ENCODE measurements around the gene WDR76.
A peak's percentile ranks its signal among the peaks of the same experiment; 100 is the strongest.

The WDR76 gene

DNA sequence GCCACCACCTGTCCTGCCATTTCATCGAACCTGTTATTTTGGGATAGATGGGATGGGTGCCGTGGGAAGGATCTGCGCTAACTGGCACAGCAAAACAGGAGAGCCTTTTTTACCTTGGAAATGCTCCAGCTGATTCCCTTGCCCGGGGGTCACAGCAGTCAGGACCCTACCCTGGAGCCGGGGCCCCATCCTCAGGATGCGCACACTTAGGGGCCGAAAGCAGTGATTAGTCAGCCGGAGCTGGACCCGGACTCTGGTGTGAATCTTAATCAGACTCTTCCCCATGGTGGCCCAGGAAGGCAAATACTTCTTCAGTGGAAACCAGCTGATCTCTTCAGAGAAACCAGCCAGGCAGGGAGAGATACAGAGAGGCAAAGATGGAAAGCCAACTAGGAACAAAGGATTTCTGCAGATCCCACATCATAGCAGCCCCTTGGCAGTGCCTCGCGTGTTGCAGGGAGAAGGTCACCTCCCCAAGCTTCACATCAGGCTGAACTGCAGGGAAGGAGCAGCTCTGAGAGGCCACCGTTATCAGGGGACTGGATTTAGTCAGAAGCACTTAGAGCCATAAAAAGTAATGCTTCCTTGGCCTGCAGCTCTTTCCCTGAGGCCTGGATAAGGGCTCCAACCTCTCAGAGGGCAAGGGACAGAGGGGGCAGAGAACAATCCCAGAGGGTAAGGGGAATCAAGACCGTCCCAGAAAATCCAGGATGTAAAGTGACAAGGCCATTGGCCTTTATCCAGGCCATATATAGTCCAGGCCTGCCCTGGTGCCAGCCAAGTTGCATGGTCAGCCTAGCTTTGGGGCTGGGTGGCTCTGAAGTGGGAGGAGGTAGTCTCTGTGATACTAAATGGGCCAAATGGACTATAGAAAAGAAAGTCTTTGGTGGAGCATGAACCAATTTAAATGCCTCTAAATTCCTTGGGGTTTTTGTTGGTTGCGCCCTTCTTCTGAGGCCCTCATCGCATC, 52.9 kb downstream of the WDR76 start:
- DNase-seq: no peak

DNA sequence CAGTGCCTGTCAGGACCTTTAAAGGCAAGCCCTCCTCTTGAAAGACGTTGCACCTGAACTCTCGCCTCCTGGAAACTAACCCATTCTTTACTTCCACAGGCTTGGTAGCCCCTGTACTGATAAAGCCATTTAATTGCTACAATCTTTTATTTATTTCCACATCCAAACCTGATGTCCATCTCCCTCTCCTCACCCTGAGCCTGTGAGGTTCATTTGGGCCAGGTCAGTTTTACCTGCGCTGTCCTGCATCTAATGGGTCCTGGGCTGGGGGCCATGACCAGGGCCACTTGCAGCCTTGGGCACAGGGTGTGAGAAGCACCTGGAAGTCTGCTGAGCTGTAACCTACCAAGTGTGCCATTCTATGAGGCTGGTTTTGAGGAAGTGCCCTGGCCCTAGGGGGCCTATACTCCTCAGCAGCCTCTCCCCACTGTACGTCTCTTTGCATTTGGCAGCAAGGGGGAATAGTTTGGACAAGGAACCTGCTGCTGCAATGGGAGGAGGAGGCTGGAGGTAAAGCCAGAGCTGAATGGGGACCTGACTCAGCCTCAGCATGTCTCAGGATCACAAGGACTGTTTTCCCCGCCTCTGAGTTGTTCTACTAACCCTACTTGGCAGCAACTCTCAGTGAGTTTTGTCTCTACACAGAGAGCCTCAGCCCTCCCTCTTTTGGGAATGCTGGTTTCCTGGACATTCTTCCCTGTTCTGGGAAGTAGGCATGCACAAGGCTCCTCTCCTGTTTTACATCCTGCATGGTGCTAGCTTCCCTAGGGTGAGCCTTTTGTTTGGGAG, 53.8 kb downstream of the WDR76 start:
- DNase-seq: no peak

DNA sequence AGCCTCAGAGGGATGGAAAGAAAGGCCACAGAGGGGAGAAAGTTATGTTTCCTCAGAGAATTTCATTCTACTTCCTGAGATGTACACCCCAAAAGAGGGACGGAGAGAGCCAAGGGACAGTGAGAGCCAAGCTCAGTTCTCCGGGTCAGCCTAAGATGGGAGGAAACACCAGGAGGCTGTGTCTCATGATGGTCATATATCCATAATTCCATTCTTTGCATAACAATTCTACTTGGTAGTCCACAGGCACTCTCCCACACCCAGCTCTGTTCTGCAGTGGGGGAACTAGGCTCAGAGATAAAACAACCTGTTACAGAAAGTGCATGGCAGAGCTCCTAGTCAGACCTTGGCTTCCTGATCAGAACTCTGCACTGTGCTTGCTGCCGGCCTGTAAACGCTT, 54.4 kb downstream of the WDR76 start:
- no peak for DNase-seq

DNA sequence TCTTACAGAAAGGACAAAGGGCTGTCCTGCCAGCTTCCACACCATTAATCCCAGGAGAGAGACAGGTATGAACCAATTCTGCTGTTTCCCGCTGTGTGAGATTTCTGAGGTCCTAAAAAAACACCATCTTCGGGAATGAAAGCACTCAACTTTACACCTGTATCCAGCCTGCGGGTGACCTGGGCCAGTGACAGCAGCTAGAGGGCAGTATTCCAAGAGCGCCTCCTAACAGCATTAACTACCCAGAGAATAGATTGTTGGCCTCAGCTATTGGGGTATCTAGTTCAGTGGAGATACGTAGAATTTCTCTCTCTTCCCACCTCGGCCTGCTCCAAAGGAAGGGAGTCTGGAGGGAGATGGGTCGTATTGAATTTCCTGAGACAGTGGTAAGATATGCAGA, 55.1 kb downstream of the WDR76 start:
- no peak for DNase-seq

DNA sequence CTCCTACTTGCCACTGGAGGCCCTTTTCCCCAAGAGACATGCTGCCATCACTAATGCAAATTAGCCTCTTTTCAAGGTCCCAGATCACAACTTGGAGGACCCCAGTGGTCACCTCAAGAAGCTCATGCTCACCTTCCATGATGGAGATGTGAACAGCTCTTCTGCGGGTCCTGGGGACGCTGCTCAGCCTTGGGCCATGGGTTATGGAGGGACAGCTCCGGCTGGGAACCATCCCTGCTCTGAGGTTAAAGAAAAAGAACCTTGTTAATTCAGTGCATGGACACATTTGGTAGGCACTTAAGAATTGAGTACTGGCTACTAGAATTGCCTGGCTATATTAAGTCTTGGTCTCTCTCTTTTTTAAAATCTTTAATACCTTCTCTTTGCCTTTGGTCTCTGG, 56.8 kb downstream of the WDR76 start:
- no peak for DNase-seq

DNA sequence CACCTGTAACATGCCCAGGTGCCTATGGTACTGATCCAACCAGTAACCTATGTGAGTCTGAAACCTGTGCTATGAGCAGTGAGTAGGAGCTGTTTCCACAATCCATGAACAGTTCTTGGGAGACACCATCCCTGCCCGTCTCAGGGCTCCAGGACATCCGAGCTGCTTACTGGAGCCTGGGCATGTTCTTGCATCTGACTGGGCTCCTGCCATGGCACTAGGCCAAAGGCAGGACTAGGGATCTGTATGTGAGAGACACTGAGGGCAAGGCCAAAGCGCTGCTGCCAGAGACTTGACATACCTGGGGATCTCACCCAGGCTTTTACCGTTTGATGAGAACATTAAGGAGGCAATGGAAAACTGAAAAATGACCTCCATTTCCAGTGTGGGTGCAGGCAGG, 59.8 kb downstream of the WDR76 start:
- DNase-seq: no peak

DNA sequence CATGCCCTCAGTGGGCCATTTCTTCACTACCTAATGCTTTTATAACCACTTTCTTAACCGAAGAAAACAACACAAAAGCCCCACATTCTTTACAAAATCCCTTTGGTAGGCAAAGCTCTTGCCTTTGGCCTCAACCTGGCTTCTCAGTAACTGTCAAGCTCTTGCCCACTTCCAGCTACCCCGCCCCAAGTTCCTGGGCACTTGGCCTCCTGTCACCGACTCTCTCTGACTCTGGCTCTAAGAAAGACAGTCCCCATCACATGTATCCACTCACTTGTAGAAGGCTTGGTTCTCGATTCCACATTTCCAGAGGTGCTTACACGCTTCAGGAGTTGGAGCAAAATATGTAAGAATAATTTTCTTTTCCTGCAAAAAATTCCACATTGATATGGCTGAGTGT, 61.1 kb downstream of the WDR76 start:
- no peak for DNase-seq

DNA sequence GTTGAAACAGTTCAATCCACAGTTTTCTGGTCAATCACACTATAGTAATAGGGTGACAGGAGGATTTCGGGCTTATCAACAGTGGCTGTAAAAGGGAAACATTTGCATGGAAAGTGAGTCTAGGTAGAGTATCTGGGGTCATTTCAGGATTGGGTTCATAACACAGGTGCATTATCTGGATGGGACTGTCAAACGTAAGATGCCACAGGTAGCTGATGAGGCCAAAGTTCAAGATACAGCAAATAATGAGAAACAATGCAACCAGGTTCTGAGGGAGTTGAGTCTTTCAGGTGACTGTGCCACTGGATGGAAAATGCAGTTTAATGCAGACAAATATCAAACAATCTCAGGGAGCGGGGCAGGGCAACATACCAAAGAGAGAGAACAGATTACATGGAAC, 62.2 kb downstream of the WDR76 start:
- no peak for DNase-seq

DNA sequence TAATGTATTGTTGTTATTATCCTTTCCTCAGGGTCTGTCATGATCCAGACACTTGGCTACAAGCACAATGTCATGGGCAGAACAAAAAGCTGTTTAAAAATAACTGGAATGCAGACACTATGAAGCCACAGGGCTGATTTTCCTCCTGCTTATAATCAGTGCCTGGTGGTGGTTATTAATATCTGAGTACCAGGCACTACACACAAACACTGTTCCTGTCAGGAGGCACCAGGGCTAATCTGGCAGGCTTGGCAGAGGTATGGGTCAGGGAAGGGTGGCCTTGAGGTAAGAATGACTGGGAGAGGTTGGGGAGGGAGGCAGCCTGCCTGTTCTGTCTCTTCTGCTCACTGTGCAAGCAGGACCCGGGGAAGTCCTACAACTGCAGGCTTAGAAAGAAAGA, 67.2 kb downstream of the WDR76 start:
- DNase-seq: no peak

DNA sequence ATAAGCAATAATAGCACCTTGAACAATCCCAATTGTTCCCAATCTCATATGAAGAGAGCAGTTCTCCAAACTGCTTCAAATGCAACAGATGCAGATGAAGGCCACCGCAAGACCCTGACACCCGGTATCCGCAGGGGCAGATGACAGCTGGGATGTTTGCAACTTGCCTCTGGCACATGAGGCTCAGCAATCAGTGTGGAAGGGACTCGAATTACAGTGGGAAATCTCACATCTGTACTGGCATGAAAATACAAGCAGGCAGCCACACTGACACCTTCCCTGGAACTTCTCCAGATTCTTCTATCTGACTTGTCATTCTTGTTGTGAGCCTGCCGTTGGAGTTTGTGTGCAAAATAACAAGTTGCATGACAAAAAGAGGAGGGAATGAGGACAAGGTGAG, 68.8 kb downstream of the WDR76 start:
- no peak for DNase-seq

DNA sequence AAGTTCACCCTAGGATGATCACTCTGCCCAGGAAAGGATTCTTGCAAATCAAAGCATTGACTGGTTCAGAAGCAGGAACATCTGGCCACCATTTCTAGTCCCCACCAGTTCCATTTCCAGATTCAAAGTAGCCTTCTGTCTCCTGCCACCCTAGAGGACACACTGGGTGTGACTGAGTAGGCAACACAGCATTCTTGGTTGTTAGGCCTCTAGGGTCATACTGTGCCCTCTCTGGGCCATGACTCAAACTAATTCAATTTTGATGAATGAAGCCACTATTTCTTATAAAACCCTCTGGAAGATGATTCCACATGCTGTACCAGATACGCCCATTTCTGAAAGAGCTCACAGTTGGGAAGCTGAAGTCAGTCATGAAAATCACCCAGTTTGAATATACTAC, 69.7 kb downstream of the WDR76 start:
- no peak for DNase-seq

DNA sequence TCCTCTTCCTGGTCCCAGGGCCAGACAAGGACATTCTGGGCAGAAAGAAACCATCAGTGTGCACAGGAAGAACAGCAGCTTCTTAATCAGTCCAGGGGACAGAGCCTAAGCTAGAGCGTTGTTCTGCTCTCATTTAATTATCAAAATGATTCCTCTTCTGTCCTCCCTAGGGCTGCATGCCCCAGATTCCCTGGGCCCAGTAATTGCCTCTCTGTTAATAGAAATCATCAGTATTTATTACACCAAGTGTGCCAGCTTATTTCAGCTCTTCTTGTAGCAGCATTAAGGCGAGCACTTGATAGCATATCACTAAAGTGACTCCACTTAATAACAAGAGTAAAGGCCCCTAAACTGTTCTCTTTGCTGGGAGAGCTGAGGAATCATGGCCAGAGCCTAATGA, 72.1 kb downstream of the WDR76 start:
- DNase-seq: no peak

DNA sequence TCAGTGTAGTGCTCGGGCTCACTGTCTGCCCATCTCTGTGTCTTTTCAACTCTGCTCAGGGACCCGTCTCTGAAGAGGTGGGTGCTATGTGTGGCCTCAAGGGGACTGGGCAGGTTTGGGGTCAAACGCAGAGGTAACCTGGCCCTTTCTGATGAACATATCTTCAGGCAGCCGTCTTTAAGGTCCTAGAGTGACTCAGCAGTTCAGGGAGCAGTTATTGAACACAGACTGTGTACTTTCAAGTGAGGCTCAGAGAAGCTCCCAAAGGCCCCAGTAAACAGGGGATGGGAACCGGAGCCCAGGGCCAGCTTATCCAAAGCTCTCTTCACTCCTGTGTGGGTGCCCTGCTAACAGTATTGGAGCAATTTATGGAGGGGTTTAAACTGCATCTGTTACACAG, 73.1 kb downstream of the WDR76 start:
- no peak for DNase-seq

DNA sequence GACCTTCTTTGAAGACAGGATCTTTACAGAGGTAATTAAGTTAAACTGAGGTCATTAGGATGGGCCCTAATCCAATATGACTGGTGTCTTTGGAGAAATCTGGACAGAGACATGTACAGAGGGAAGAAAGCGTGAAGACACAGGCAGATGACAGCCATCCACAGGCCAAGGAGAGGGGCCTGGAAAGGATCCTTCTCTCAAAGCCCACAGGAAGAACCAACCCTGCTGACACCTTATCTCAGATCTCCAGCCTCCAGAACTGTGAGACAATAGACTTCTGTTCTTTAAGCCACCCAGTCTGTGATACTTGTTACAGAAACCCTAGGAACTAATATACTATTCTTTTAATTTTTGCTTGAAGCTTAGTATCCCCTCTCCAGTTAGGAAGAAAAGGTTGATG, 74.2 kb downstream of the WDR76 start:
- DNase-seq: no peak

DNA sequence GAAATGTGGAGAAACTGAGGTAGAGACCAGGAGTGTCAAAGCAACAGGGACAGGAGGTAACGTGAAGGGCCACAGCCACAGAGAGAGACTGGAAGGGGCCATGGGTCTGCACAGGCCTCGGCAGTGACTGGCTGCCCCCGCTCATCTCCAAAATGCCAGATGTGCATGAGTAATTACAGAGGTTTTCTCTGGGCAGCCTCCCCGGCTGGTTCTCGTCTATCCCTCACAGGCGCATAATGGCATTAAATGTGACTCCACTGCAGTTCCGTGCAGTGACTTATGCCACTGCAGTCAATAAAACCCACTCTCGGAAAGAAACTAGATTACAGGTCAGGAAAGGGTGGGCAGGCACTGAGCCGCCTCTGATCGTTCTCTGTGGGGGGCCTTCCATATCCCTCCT, 74.7 kb downstream of the WDR76 start:
- no peak for DNase-seq

DNA sequence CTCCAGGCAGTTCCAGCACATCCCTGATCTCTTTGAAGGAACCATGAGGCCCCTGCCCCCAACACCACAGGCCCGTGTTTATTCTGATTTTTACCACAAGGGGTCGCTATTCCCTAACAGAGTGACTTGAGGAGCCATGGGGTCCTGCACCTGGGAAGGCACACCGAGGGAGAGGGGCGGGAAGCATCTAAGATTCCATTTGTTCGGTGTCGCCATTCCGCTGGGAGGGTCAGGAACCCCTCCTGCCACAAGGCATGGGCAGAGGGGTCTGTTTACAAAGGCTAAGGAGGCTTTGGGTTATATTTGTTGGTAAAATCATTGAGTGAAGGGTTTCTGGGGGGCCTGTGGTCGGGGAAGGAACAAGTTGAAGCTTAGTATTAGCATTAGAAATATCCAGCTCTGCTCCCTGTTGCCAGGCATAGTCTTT, 77.1 kb downstream of the WDR76 start:
- DNase-seq: peak; percentile 61

DNA sequence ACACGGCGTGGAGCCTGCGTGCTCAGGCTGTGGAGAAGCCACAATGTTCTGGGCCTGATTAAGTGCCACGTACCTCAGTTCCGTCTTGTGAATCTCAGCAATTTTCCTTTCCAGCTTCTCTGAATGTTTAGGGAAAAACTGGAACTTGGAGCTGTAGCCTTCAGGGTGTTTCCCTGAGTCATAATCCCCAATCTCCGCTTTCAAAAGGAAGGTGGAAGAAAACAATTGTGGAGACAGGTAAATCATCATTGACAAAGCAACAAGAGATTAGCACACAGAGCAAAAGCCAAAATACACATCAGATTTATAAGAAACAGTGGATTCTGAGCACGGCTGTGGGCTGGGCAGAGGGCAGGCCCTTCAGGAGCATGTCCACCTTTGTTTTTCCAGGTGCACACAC, 79.0 kb downstream of the WDR76 start:
- no peak for DNase-seq

DNA sequence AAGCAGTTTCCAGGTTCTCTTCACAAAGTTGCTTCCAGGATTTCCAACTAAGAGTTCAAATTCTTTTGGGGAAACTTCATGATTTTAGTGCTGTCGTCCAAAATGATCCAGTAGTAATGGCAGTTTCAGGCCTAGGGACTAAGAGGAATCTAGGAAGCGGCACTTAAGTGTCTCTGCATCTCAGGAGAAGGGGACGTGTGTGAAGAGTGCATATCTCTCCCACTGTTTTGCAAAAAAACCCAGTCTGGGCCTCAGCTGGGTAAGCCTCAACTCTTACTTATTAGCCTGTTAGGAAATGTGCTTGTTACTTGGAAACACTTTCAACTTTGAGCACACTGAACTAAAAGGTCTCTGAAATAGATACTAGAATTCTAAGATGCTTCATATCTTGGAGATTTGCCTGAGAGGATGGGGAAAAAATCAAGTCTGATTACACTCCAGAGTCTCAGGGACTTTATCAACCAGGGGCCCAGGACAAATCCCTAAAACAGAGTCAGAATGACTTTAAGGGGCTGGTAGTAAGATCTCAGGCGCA, 81.8 kb downstream of the WDR76 start:
- no peak for DNase-seq

DNA sequence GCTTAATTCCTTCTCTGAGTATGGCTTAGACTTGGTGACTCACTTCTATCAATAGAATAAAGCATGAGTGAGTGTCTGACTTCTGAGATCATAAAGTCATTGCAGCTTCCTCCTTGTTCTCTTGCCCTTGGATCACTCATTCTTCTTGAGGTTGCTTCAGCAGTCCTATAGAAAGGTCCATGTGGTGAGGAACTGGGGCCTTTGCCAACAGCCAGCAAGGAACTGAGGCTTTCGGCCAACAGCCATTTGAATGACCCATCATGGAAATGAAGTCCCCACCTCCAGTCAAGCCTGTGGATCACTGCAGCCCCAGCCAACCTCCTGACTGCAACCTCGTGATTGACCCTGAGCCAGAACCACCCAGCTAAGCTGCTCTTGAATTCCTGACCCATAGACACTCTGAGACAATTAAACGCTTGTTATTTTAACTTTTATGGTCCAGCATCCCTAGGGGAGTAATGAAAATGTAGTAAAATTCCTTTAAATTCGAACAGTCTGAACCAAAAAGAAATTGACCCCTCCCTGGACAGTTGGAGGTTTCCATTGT, 84.5 kb downstream of the WDR76 start:
- DNase-seq: no peak

DNA sequence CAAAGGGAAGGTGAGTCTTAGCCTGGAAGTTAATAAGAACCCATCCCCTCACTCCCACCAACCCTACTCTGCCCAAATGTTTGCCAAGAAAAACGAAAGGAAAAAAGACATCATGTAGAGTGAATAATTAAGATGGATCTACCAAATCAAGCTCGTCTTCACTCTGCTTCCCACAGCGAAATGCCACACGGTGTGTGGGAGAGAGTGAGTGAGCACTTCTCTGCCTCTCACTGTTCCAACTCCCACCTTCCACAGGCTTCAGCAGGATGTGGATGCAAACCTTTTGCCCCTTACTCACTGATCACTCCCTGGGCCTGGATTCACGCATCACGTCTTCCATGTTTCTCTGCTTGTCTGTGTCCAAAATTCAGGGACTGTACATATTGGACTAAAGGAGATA, 85.4 kb downstream of the WDR76 start:
- DNase-seq: no peak

DNA sequence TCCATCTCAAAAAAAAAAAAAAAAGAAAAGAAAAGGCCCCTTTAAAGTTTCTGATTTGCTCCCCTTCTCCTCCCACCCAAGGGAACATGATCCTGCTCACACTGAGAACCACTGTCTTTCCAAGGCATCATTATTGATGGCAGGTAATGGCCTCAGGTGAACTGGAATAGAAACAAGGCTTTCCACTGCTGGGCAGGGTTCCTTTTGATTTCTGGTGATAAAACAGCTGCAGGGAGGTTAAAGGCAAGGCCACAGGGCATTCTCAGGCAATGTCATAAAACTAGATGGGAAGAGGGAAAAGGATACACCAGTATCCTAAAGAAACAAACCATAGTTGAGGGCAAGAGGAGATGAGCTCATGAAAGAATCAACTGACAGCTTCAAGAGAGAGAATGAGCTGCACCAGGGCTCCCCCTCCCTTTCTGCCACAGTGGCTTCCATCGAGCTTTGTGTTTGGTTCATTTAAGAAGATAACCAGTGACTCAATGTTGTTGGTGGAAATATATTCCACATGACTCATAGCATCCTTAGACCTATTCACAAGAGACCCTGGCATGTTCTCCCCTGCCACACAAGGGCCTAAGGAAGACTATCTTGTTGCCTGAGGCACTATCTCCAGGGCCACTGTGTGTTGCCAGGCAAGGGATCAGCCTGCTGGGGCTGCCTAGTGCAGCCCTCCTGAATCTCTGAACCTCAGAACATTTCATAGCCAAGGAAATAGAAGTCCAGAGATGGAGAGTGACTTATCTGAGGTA, 86.4 kb downstream of the WDR76 start:
- no peak for DNase-seq

DNA sequence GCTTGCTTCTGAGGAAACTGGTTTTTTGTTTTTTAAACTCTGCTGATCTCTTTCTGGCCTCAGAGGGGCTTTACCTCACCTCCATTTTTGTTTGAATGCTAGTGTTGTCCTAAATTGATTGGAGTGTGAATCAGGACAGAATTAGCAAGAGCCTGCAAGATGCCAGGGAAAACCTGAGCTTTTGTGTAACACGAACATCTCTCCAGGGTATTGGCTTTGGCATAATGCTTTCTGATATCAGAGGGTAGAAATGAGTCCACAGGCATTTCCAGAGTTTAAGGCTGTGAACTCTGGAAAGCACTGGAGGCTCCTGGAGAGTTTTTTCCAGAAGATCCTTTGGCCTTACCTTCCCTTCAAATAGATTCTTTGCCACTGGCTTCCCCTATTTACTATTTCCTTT, 87.1 kb downstream of the WDR76 start:
- no peak for DNase-seq
